ENCODE data around the gene FEZF1.

- TF ChIP-seq CTCF (IDR thresholded peaks at IDR 0.05) (no peak), POLR2AphosphoS5 (IDR thresholded peaks at IDR 0.05; ENCODE audit: low read depth, low read length) (no peak)
Measured at GRCh38 chr7:122301858-122302760, 2.4 kb downstream of the FEZF1 start.
